Caco-2 (cell line): ENCODE results near the gene FAM210B. TPM values are rescaled to one million over a fixed set of nuclear protein-coding genes. Genes with fewer than 3 reads are reported as not detected.

Source experiments
- BruUV-seq: library from RNA; stranded (reverse); fragments of 400-500 nt; replicated peaks from 2 replicates; lab custom pipeline; 2021; lab: Mats Ljungman, UMichigan
- CTCF ChIA-PET: fragments of 300-600 bp; sonication (Branson Sonifier 250); formaldehyde crosslinking; loops from one replicate; lab custom pipeline; 2022; ENCODE audit warnings: antibody characterized with exemption; lab: Charles Lee
- POLR2A ChIA-PET: fragments of 300-600 bp; sonication (Branson Sonifier 250); formaldehyde crosslinking; loops from one replicate; lab custom pipeline; 2022; ENCODE audit warnings: antibody characterized with exemption; lab: Charles Lee
- DNase-seq, 2 experiments: peaks; one replicate each; pipeline versions ENCODE4 v3.0.0 to v3.0.0-alpha.2; 2020 to 2022
- H3K27me3 ChIP-seq: replicated peaks from 2 replicates; pipeline ENCODE4 v1.6.0; 2011; ENCODE audit warnings: low read length; ENCODE audit not compliant: control insufficient read depth, insufficient read depth
- H3K36me3 ChIP-seq: 2 replicates; pipeline ENCODE4 v1.5.1; 2011; ENCODE audit warnings: low read length; ENCODE audit not compliant: control insufficient read depth, insufficient read depth
- H3K4me1 ChIP-seq: fragments of 250-450 bp; sonication (Bioruptor Pico); 2 replicates; pipeline ENCODE4 v1.5.1; 2020; ENCODE audit warnings: mild to moderate bottlenecking
- H3K4me3 ChIP-seq: 2 replicates; pipeline ENCODE4 v1.5.1; 2011; ENCODE audit warnings: low read depth, mild to moderate bottlenecking, control low read depth, low read length
- H3K9me3 ChIP-seq: fragments of 250-450 bp; sonication (Bioruptor Pico); 2 replicates; pipeline ENCODE4 v1.5.1; 2020; ENCODE audit warnings: mild to moderate bottlenecking, moderate library complexity
- H3K27ac Mint-ChIP-seq: one replicate; pipeline ENCODE4 v1.8.0; 2022; ENCODE audit warnings: mixed read lengths; ENCODE audit not compliant: unreplicated experiment
- H3K27me3 Mint-ChIP-seq: one replicate; pipeline ENCODE4 v1.8.0; 2022; ENCODE audit warnings: mixed read lengths; ENCODE audit not compliant: insufficient read depth, unreplicated experiment
- H3K36me3 Mint-ChIP-seq: one replicate; pipeline ENCODE4 v1.8.0; 2022; ENCODE audit warnings: mild to moderate bottlenecking, mixed read lengths; ENCODE audit not compliant: insufficient read depth, unreplicated experiment
- H3K4me1 Mint-ChIP-seq: one replicate; pipeline ENCODE4 v1.8.0; 2022; ENCODE audit warnings: low read depth, mixed read lengths; ENCODE audit not compliant: unreplicated experiment
- H3K4me3 Mint-ChIP-seq: one replicate; pipeline ENCODE4 v1.8.0; 2022; ENCODE audit warnings: mild to moderate bottlenecking, moderate library complexity, mixed read lengths; ENCODE audit not compliant: unreplicated experiment
- H3K9me3 Mint-ChIP-seq: one replicate; pipeline ENCODE4 v1.8.0; 2022; ENCODE audit warnings: mixed read lengths; ENCODE audit not compliant: unreplicated experiment
- intact Hi-C: fragments of 100-400 bp; cut with micrococcal nuclease; formaldehyde crosslinking; loops from one replicate; pipeline ENCODE4 v1.10.0; 2022; ENCODE audit not compliant: unreplicated experiment
- total RNA-seq: library from RNA; stranded (reverse); gene quantifications from 2 replicates; pipeline ENCODE4 v1.2.3, GENCODE V29; 2022
- TF ChIP-seq, protein P1 (sequence below), 2 experiments: fragments of 200-600 bp in 1 of 2; IDR thresholded peaks; 1 replicate in 1 of 2; 2 replicates in 1 of 2; pipeline versions ENCODE4 v1.5.1 to v1.8.0; 2011 to 2022; ENCODE audit warnings: antibody characterized with exemption in 1 of 2, control low read depth in 1 of 2, inconsistent platforms in 1 of 2, low read depth in 1 of 2, low read length in 1 of 2, mild to moderate bottlenecking in 1 of 2, moderate library complexity in 1 of 2; ENCODE audit not compliant: insufficient read depth in 1 of 2, severe bottlenecking in 1 of 2, unreplicated experiment in 1 of 2

FAM210B gene
- total RNA-seq, 1 experiment from 2014 or later, result 20.5 TPM

DNA sequence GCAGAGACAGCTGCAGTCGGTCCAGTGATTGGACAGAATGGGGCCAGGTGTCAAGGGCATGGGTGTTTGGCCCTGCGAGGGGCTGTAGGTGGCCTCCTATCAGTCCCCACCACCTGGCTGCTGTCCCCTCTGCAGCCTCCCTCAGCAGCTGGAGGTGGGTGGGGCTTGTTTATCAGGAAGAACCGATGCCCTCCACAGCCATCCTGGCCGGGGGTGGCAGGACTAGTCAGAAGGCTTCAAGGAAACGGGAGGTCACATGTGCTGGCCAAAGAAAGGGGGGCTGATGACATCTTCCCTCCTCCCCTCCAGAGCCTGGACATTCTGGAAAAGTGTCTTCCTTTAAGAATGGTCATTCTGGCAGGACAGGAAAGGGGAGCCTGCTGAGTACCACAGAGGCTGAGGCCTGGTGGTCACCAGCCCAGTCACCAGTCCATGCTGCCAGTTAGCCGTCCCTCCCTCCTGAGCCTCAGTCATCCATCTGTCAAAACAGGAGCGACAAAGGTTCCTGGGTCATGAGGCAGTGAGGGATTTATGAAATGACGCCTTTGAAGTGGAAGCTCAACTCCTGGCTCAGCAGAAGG, 4.1 kb downstream of the FAM210B start:
- no peaks in the 10 kb centered on the region for H3K9me3 ChIP-seq
- H3K27me3 Mint-ChIP-seq, result no peaks in the 10 kb centered on the region
- intact Hi-C loops, result no loop called here
- ChIA-PET CTCF (no interaction called here), POLR2A (no interaction called here)
- no TSS peak for BruUV-seq
- H3K4me1 ChIP-seq, result no peaks in the 10 kb centered on the region
- H3K4me3 Mint-ChIP-seq, result no peak overlapping the region
- H3K27ac Mint-ChIP-seq, result no peak overlapping the region
- H3K36me3 ChIP-seq, result no peaks in the 10 kb centered on the region
- peak in 1 of 2 experiments; percentile 29 for DNase-seq
- H3K27me3 ChIP-seq, result no peaks in the 10 kb centered on the region
- H3K4me3 ChIP-seq, result no peak overlapping the region
- TF ChIP-seq, protein P1, sequence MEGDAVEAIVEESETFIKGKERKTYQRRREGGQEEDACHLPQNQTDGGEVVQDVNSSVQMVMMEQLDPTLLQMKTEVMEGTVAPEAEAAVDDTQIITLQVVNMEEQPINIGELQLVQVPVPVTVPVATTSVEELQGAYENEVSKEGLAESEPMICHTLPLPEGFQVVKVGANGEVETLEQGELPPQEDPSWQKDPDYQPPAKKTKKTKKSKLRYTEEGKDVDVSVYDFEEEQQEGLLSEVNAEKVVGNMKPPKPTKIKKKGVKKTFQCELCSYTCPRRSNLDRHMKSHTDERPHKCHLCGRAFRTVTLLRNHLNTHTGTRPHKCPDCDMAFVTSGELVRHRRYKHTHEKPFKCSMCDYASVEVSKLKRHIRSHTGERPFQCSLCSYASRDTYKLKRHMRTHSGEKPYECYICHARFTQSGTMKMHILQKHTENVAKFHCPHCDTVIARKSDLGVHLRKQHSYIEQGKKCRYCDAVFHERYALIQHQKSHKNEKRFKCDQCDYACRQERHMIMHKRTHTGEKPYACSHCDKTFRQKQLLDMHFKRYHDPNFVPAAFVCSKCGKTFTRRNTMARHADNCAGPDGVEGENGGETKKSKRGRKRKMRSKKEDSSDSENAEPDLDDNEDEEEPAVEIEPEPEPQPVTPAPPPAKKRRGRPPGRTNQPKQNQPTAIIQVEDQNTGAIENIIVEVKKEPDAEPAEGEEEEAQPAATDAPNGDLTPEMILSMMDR (IDR thresholded peaks at IDR 0.05; ENCODE audit: insufficient read depth in 1 of 2, low read depth in 1 of 2, low read length in 1 of 2, severe bottlenecking in 1 of 2, unreplicated experiment in 1 of 2), result no peak
- H3K4me1 Mint-ChIP-seq, result no peaks in the 10 kb centered on the region
- H3K36me3 Mint-ChIP-seq, result peaks cover 12% of the 10 kb centered on the region
- no peaks in the 10 kb centered on the region for H3K9me3 Mint-ChIP-seq

DNA sequence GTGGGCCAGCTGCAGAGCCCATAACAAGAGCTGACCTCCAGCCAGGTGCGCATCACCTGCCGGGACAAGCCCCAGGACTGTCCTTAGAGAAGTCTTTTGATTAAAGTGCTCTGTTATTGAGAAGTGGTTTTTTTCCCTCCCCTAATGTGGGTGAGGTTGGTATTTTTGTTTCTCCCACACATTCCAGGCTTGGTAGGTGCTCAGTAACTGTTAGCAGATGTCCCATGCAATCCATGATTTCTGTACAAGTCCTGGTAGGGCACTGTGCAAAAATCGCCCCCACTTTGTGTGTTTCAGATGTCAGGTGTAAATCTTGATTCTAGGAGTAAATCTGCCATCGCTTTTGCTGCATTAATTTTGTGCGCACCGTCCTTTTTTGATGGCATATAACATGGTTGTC, 4.7 kb downstream of the FAM210B start:
- Histone ChIP-seq H3K9me3 (no peaks in the 10 kb centered on the region), H3K36me3 (no peaks in the 10 kb centered on the region), H3K4me1 (no peaks in the 10 kb centered on the region), H3K4me3 (no peak overlapping the region), H3K27me3 (no peaks in the 10 kb centered on the region)
- no peak for DNase-seq
- Mint-ChIP-seq H3K27me3 (no peaks in the 10 kb centered on the region), H3K36me3 (peaks cover 18% of the 10 kb centered on the region), H3K27ac (no peak overlapping the region), H3K4me3 (no peak overlapping the region), H3K9me3 (no peaks in the 10 kb centered on the region), H3K4me1 (no peaks in the 10 kb centered on the region)
- TF ChIP-seq, protein P1 (IDR thresholded peaks at IDR 0.05; ENCODE audit: insufficient read depth in 1 of 2, low read depth in 1 of 2, low read length in 1 of 2, severe bottlenecking in 1 of 2, unreplicated experiment in 1 of 2), result no peak
- ChIA-PET CTCF (no interaction called here), POLR2A (no interaction called here)
- intact Hi-C loops, result no loop called here
- BruUV-seq, result no TSS peak

DNA sequence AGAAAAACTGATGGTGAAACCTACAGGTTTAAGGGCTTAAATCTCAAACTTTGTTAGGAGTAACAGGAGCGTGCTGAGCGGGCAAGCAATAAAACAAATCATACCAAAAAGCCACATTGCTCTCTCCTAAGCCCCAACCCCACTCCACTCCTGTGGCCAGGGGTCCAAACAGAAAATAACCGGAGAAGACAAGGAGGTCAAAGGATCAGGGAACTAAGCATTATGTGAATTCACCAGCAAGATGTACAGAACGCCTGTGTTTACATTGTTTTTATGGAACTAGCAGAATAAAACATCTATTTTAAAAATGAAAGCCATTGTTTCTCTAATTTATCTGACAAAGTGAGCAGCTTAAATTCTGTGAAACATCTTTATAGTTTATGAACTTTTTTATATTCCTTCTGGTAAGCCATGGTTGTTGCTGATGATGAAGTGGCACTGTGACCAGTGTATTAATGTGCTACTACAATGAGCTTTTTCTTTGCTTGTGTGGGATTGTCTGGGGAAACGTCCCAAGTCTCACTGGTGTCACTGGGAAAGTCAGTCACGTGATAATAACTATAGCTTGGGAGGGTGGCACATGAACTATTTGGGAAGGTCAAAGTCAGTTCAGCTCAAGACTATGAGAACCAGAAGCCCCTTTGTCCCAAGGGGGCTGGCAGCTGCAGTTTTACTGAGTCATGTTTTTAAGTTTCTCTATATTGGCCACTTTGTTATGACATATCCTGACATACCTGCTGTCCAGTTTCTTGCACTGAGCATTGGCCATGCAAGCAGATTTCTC, 9.8 kb downstream of the FAM210B start:
- Mint-ChIP-seq H3K27ac (no peak overlapping the region), H3K4me1 (no peaks in the 10 kb centered on the region), H3K4me3 (no peak overlapping the region), H3K27me3 (no peaks in the 10 kb centered on the region), H3K9me3 (no peaks in the 10 kb centered on the region), H3K36me3 (peaks cover 68% of the 10 kb centered on the region)
- Histone ChIP-seq H3K27me3 (no peaks in the 10 kb centered on the region), H3K36me3 (peaks cover 4% of the 10 kb centered on the region; the same call in 1 of the 2 replicates), H3K4me3 (no peak overlapping the region), H3K9me3 (no peaks in the 10 kb centered on the region), H3K4me1 (no peaks in the 10 kb centered on the region)
- DNase-seq, result peak in 1 of 2 experiments; percentile 27
- ChIA-PET POLR2A (no interaction called here), CTCF (no interaction called here)
- intact Hi-C loops, result no loop called here
- no TSS peak for BruUV-seq
- TF ChIP-seq, protein P1 (IDR thresholded peaks at IDR 0.05; ENCODE audit: insufficient read depth in 1 of 2, low read depth in 1 of 2, low read length in 1 of 2, severe bottlenecking in 1 of 2, unreplicated experiment in 1 of 2), result no peak
